ENCODE results near the gene WDR86.

DNA sequence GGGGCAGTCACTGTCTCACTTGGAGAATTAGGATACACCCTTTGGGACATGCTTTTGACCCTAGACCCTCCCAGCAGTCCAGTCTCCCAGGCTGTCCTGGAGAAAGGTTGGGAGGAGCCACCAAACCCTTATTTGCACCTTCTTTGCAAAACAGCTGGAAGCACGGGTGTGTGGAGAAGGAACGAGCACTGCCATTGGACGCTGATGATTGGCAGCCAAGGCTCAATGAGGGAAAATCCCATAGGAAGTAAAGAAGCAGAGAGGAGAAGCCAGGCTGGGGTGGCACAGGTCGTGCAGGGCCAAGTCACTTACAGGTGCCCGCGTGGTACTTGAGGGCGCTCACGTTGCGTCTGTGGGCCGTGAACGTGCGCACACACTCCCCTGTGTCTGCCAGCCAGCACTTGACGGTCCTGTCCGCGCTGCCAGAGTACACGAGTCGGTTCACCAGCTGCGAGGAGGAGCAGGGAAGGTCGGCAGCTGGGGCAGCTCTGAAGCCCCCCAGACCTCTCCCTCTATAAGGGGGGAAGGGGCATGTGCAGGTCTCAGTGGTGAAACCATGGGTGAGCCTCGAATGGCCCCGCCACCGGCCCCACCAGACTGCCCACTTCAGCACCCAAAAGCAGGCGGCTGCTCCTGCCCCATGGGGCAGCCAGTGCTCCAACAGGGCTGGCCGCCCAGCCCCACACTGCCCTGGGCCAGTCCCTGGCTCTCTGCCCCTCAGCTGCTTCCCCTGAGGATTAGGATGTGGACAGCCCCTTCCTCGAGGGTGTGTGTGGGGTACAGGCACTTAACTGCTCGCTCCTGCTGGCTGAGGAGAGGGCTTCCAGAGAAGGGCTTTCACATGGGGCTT is 24.8 kb downstream of the WDR86 start:
- TF ChIP-seq, protein P1, sequence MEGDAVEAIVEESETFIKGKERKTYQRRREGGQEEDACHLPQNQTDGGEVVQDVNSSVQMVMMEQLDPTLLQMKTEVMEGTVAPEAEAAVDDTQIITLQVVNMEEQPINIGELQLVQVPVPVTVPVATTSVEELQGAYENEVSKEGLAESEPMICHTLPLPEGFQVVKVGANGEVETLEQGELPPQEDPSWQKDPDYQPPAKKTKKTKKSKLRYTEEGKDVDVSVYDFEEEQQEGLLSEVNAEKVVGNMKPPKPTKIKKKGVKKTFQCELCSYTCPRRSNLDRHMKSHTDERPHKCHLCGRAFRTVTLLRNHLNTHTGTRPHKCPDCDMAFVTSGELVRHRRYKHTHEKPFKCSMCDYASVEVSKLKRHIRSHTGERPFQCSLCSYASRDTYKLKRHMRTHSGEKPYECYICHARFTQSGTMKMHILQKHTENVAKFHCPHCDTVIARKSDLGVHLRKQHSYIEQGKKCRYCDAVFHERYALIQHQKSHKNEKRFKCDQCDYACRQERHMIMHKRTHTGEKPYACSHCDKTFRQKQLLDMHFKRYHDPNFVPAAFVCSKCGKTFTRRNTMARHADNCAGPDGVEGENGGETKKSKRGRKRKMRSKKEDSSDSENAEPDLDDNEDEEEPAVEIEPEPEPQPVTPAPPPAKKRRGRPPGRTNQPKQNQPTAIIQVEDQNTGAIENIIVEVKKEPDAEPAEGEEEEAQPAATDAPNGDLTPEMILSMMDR (IDR thresholded peaks at IDR 0.05) = no peak
- TF ChIP-seq PHF8 (IDR thresholded peaks at IDR 0.05; ENCODE audit: borderline replicate concordance, low read depth) = no peak

All from A549 (cell line).